PC-9 (cell line): ENCODE measurements around the gene MCM5. TPM values are rescaled to one million over a fixed set of nuclear protein-coding genes. Genes with fewer than 3 reads are reported as not detected.
"Not testable (repeated sequence)": the region's sequence is repeated elsewhere in the genome, so short reads cannot be mapped to it uniquely, and the experiment has no call there.

Source experiments
- BruUV-seq: library from RNA; stranded (reverse); fragments of 400-500 nt; replicated peaks from 2 replicates; lab custom pipeline; 2021; lab: Mats Ljungman, UMichigan
- CTCF ChIA-PET: fragments of 300-600 bp; sonication (Branson Sonifier 250); formaldehyde crosslinking; loops from one replicate; lab custom pipeline; 2022; ENCODE audit warnings: antibody characterized with exemption; lab: Charles Lee
- POLR2A ChIA-PET: fragments of 300-600 bp; sonication (Branson Sonifier 250); formaldehyde crosslinking; loops from one replicate; lab custom pipeline; 2022; ENCODE audit warnings: antibody characterized with exemption; ENCODE audit not compliant: unreplicated experiment; lab: Charles Lee
- DNase-seq, 2 experiments: peaks; one replicate each; pipeline versions ENCODE4 v3.0.0 to v3.0.0-alpha.2; 2015 to 2022; ENCODE audit warnings: mixed read lengths in 1 of 2
- H2AFZ ChIP-seq: fragments of 200-600 bp; sonication (generic); 2 replicates; pipeline ENCODE4 v1.8.1; 2017; ENCODE audit warnings: antibody characterized with exemption
- H3F3A ChIP-seq: fragments of 200-600 bp; sonication (generic); 2 replicates; pipeline ENCODE4 v1.8.1; 2017; ENCODE audit warnings: antibody characterized with exemption, mild to moderate bottlenecking, low read depth; ENCODE audit not compliant: insufficient read depth
- H3K27ac ChIP-seq: fragments of 200-600 bp; sonication (generic); 2 replicates; pipeline ENCODE4 v1.6.1; 2016; ENCODE audit warnings: mixed run types
- H3K27me3 ChIP-seq: fragments of 200-600 bp; sonication (generic); 2 replicates; pipeline ENCODE4 v1.6.1; 2016; ENCODE audit warnings: low read depth, mixed run types; ENCODE audit not compliant: insufficient read depth
- H3K36me3 ChIP-seq: fragments of 200-600 bp; sonication (generic); 2 replicates; pipeline ENCODE4 v1.6.1; 2016; ENCODE audit warnings: low read depth, mixed run types
- H3K4me1 ChIP-seq: fragments of 200-600 bp; sonication (generic); replicated peaks from 2 replicates; pipeline ENCODE4 v1.6.1; 2016; ENCODE audit warnings: mixed run types; ENCODE audit not compliant: insufficient read depth
- H3K4me2 ChIP-seq: fragments of 200-600 bp; sonication (generic); 2 replicates; pipeline ENCODE4 v1.6.1; 2017; ENCODE audit warnings: mixed run types
- H3K4me3 ChIP-seq: fragments of 200-600 bp; sonication (generic); 2 replicates; pipeline ENCODE4 v1.6.1; 2016; ENCODE audit warnings: mixed run types
- H3K79me2 ChIP-seq: fragments of 200-600 bp; sonication (generic); 2 replicates; pipeline ENCODE4 v1.6.1; 2017; ENCODE audit warnings: low read depth, mixed run types
- H3K9me2 ChIP-seq: fragments of 200-600 bp; sonication (generic); 2 replicates; pipeline ENCODE4 v1.8.1; 2017; ENCODE audit warnings: mild to moderate bottlenecking; ENCODE audit not compliant: insufficient read depth
- H3K9me3 ChIP-seq: fragments of 200-600 bp; sonication (generic); 2 replicates; pipeline ENCODE4 v1.8.1; 2016; ENCODE audit warnings: low read depth; ENCODE audit not compliant: insufficient read depth
- H4K20me1 ChIP-seq: fragments of 200-600 bp; sonication (generic); 2 replicates; pipeline ENCODE4 v1.8.1; 2017; ENCODE audit not compliant: insufficient read depth
- CTCF ChIP-seq: fragments of 200-600 bp; sonication (generic); conservative IDR thresholded peaks from 2 replicates; pipeline ENCODE4 v1.6.1; 2017; ENCODE audit warnings: mixed run types, antibody characterized with exemption, mild to moderate bottlenecking, moderate library complexity
- EZH2 ChIP-seq: fragments of 200-600 bp; sonication (generic); IDR thresholded peaks from 2 replicates; pipeline ENCODE4 v1.8.0; 2017; ENCODE audit warnings: antibody characterized with exemption, low read depth
- intact Hi-C: fragments of 100-400 bp; cut with micrococcal nuclease; formaldehyde crosslinking; loops from one replicate; pipeline ENCODE4 v1.10.0; 2022; ENCODE audit not compliant: unreplicated experiment
- total RNA-seq: library from RNA; stranded (reverse); gene quantifications from 2 replicates; pipeline ENCODE4 v1.2.3, GENCODE V29; 2021

The MCM5 gene
- total RNA-seq, 1 experiment from 2014 or later = 115 TPM

GRCh38 chr22:35393116-35394010 is 6.6 kb upstream of the MCM5 start:
- TF ChIP-seq EZH2 (no peak), CTCF (no peak)
- Histone ChIP-seq H4K20me1 (no peaks in the 10 kb centered on the region), H3K36me3 (no peaks in the 10 kb centered on the region), H3F3A (peaks cover 24% of the 10 kb centered on the region; the same call in 1 of the 2 replicates), H2AFZ (no peak overlapping the region), H3K4me1 (no peaks in the 10 kb centered on the region), H3K4me3 (no peak overlapping the region), H3K4me2 (no peak overlapping the region), H3K79me2 (no peaks in the 10 kb centered on the region), H3K9me3 (no peaks in the 10 kb centered on the region), H3K27me3 (no peaks in the 10 kb centered on the region), H3K9me2 (no peaks in the 10 kb centered on the region), H3K27ac (no peak overlapping the region)
- CTCF ChIA-PET = no interaction called here
- POLR2A ChIA-PET = no interaction called here
- DNase-seq = no peak
- BruUV-seq = no TSS peak
- intact Hi-C loops = no loop called here

DNA sequence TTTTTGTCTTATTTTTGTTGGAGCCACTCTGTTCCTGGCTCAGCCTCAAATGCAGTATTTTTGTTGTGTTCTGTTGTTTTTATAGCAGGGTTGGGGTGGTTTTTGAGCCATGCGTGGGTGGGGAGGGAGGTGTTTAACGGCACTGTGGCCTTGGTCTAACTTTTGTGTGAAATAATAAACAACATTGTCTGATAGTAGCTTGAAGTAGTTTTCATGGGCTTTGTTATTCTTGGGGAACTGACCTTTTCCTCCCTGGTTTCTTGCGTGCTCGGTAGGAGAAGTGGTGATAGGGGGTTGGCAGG is 6.0 kb upstream of the MCM5 start:
- Histone ChIP-seq H3K9me3 (no peaks in the 10 kb centered on the region), H2AFZ (no peak overlapping the region), H3K27ac (no peak overlapping the region), H3K36me3 (no peaks in the 10 kb centered on the region), H3K4me1 (no peaks in the 10 kb centered on the region), H4K20me1 (no peaks in the 10 kb centered on the region), H3K9me2 (no peaks in the 10 kb centered on the region), H3K79me2 (no peaks in the 10 kb centered on the region), H3K27me3 (no peaks in the 10 kb centered on the region), H3K4me3 (no peak overlapping the region), H3F3A (peaks cover 24% of the 10 kb centered on the region; the same call in 1 of the 2 replicates), H3K4me2 (no peak overlapping the region)
- DNase-seq = no peak
- BruUV-seq = no TSS peak
- intact Hi-C loops = no loop called here
- TF ChIP-seq EZH2 (no peak), CTCF (no peak)
- ChIA-PET POLR2A (no interaction called here), CTCF (no interaction called here)

- DNase-seq = no peak
- no peaks in the 10 kb centered on the region for H3K4me1 ChIP-seq
- H3F3A ChIP-seq = peaks cover 24% of the 10 kb centered on the region; the same call in 1 of the 2 replicates
- no peaks in the 10 kb centered on the region for H4K20me1 ChIP-seq
- no peaks in the 10 kb centered on the region for H3K9me3 ChIP-seq
- intact Hi-C loops = loop anchor here (5.0 kb wide), 1 partner anchor 43 kb away; no protein-coding TSS in a partner anchor
- no peak overlapping the region for H3K27ac ChIP-seq
- ChIA-PET POLR2A (no interaction called here), CTCF (no interaction called here)
- no peak overlapping the region for H3K4me3 ChIP-seq
- TF ChIP-seq CTCF (no peak), EZH2 (no peak)
- no peaks in the 10 kb centered on the region for H3K27me3 ChIP-seq
- no peaks in the 10 kb centered on the region for H3K9me2 ChIP-seq
- H3K4me2 ChIP-seq = no peak overlapping the region
- H3K79me2 ChIP-seq = no peaks in the 10 kb centered on the region
- no peaks in the 10 kb centered on the region for H3K36me3 ChIP-seq
- H2AFZ ChIP-seq = no peak overlapping the region
- BruUV-seq = no TSS peak
Observed at GRCh38 chr22:35394810-35395563, 5.0 kb upstream of the MCM5 start.

DNA sequence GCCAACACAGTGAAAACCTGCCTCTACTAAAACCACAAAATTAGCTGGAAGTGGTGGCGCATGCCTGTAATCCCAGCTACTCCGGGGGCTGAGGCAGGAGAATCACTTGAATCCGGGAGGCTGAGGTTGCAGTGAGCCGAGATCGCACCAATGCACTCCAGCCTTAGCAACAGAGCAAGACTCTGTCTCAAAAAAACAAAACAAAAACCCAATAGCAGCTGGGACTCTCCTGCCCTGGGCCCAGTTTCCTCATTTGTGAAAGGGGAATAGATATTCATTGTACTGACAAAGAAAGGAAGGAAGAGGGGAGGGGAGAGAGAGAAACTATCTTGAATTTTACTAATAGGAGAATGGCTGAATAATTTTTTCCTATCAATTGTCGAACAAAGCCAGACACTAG is 3.3 kb upstream of the MCM5 start:
- H3K9me2 ChIP-seq, H3K4me3 ChIP-seq, H3K27ac ChIP-seq, H4K20me1 ChIP-seq, BruUV-seq, H3K4me1 ChIP-seq, CTCF ChIA-PET, H3K27me3 ChIP-seq, H2AFZ ChIP-seq, H3K36me3 ChIP-seq, H3K9me3 ChIP-seq, H3K4me2 ChIP-seq, DNase-seq, POLR2A ChIA-PET: not testable (repeated sequence)
- intact Hi-C loops = loop anchor here (5.0 kb wide), 1 partner anchor 44 kb away; no protein-coding TSS in a partner anchor
- Histone ChIP-seq H3K79me2 (peaks cover 16% of the 10 kb centered on the region), H3F3A (peaks cover 24% of the 10 kb centered on the region; the same call in 1 of the 2 replicates)
